Measurements from ENCODE around the gene DND1.
"Not testable (repeated sequence)": the region's sequence is repeated elsewhere in the genome, so short reads cannot be mapped to it uniquely, and the experiment has no call there.

The DND1 gene

GRCh38 chr5:140627972-140628371 is 45.4 kb downstream of the DND1 start:
- H3K27ac ChIP-seq (ENCODE audit: low read depth, low read length): no peak overlapping the region
- H3K4me3 ChIP-seq (ENCODE audit: low read length): no peak overlapping the region
- H3K9ac ChIP-seq (ENCODE audit: low read depth, low read length): no peak overlapping the region
- 84% methylated on average over 6 of the region's 6 CpGs for WGBS
- H3K4me1 ChIP-seq (ENCODE audit: insufficient read depth, low read length): no peaks in the 10 kb centered on the region
- peaks cover 21% of the 10 kb centered on the region for H3K9me3 ChIP-seq (ENCODE audit: insufficient read depth, low read depth, low read length)
- H3K27me3 ChIP-seq (ENCODE audit: insufficient read depth, low read length): peaks cover 29% of the 10 kb centered on the region
- no peaks in the 10 kb centered on the region for H3K36me3 ChIP-seq (ENCODE audit: insufficient read depth, low read length)

GRCh38 chr5:140624886-140625285 is 48.5 kb downstream of the DND1 start:
- not testable (repeated sequence) for H3K9ac ChIP-seq (ENCODE audit: low read depth, low read length); H3K4me3 ChIP-seq (ENCODE audit: low read length); H3K27me3 ChIP-seq (ENCODE audit: insufficient read depth, low read length); H3K36me3 ChIP-seq (ENCODE audit: insufficient read depth, low read length); H3K4me1 ChIP-seq (ENCODE audit: insufficient read depth, low read length); H3K27ac ChIP-seq (ENCODE audit: low read depth, low read length)
- H3K9me3 ChIP-seq (ENCODE audit: insufficient read depth, low read depth, low read length): peaks cover 25% of the 10 kb centered on the region
- 88% methylated on average over 10 of the region's 10 CpGs for WGBS

GRCh38 chr5:140623061-140623460 is 50.3 kb downstream of the DND1 start:
- not testable (repeated sequence) for H3K9ac ChIP-seq (ENCODE audit: low read depth, low read length); H3K27ac ChIP-seq (ENCODE audit: low read depth, low read length)

GRCh38 chr5:140622301-140622700 is 51.1 kb downstream of the DND1 start:
- no peak overlapping the region for H3K4me3 ChIP-seq (ENCODE audit: low read length)
- peaks cover 12% of the 10 kb centered on the region for H3K9me3 ChIP-seq (ENCODE audit: insufficient read depth, low read depth, low read length)
- no peaks in the 10 kb centered on the region for H3K27me3 ChIP-seq (ENCODE audit: insufficient read depth, low read length)
- no peaks in the 10 kb centered on the region for H3K4me1 ChIP-seq (ENCODE audit: insufficient read depth, low read length)
- H3K27ac ChIP-seq (ENCODE audit: low read depth, low read length): no peak overlapping the region
- WGBS: 93% methylated on average over 3 of the region's 3 CpGs
- H3K36me3 ChIP-seq (ENCODE audit: insufficient read depth, low read length): no peaks in the 10 kb centered on the region
- H3K9ac ChIP-seq (ENCODE audit: low read depth, low read length): no peak overlapping the region

More at GRCh38 chr5:140623061-140623460, 50.3 kb downstream of the DND1 start:
- H3K36me3 ChIP-seq (ENCODE audit: insufficient read depth, low read length); H3K27me3 ChIP-seq (ENCODE audit: insufficient read depth, low read length); H3K4me3 ChIP-seq (ENCODE audit: low read length); H3K4me1 ChIP-seq (ENCODE audit: insufficient read depth, low read length): not testable (repeated sequence)
- peaks cover 20% of the 10 kb centered on the region for H3K9me3 ChIP-seq (ENCODE audit: insufficient read depth, low read depth, low read length)
